Measurements from ENCODE around the gene LTBP1.
"Not testable (repeated sequence)": the region's sequence is repeated elsewhere in the genome, so short reads cannot be mapped to it uniquely, and the experiment has no call there.

Gene LTBP1

DNA sequence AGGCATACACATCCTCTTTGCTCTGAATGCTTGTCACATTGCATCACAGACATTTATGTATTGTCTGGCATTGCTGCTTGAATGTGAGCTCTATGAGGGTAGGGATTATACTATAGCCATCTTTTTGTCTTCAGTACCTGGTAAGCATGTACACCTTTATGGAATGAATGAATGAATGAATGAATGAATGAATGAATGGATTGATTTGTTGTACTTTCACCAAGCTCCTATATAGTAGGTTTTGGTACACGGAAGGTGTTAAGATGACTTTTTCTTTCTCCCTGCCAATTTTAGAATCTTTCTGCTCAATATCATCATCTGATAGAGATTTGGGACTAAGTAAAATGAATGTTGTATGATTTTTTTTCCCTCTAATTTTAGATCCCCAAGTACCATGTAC lies 13.5 kb downstream of the LTBP1 start:
- in situ Hi-C loops (cut with MboI; ENCODE audit: low sequenced_read_pairs, unreplicated experiment) = no loop called here
- TF ChIP-seq CTCF (IDR thresholded peaks at IDR 0.05; ENCODE audit: borderline replicate concordance, control extremely low read depth, extremely low read depth, insufficient read depth, missing control alignments) = no peak
- DNase-seq (ENCODE audit: low spot score) = no peak

DNA sequence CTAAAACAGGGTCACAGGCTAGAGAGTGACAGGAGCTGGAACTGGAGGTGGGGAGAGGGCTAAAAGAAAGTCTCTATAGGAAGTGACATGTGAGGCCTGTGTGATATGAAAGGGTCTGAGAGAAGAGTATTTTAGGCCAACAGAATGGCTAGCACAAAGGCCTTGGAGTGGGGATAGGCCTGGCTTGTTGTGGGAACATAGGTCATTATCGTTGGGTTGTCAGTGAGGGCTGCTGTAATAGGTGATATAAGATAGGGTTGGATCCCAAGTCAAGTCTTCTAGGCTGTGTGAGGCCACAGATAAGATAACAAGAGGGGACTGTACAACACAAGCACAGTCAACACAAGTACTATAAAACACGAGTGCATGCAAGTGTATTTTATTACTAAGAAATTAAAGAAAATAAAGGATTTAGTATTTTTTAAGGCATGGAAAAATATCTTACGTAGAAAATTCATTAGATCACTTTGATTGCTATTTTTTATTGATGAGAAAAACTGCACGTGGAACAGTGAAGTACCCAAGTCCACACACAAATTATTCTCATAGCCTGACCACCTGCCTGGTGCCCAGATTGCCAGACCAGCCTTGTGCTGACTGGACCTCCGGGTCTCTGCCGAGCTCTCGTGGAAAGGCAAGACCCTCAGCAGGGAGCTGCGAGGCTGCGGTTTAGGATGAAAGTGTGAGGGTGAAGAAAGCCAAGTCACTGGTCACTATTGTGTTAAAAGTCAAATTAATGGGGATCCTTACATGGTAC lies 14.1 kb downstream of the LTBP1 start:
- in situ Hi-C loops (cut with MboI; ENCODE audit: low sequenced_read_pairs, unreplicated experiment) = no loop called here
- no peak for DNase-seq (ENCODE audit: low spot score)
- TF ChIP-seq CTCF (IDR thresholded peaks at IDR 0.05; ENCODE audit: borderline replicate concordance, control extremely low read depth, extremely low read depth, insufficient read depth, missing control alignments) = no peak

DNA sequence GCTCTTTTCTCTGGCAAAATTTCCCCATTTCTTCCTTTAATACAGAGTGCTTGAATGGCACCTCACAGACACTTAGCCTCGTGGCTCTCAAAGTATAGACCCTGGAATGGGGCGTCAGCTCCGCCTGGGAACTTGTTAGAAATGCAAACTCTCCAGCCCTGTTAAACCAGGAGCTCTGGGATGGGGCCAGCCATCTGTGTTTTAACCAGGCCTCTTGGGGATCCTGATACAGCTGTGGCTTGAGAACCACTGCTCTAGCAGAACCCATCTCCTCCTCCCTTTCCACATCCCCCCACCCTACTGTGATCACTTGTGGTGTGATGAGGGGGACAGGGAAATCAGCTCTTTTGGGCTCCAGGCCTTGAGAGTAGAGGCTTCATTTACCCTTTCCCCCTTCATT lies 15.9 kb downstream of the LTBP1 start:
- DNase-seq (ENCODE audit: low spot score) = no peak
- in situ Hi-C loops (cut with MboI; ENCODE audit: low sequenced_read_pairs, unreplicated experiment) = no loop called here
- TF ChIP-seq CTCF (IDR thresholded peaks at IDR 0.05; ENCODE audit: borderline replicate concordance, control extremely low read depth, extremely low read depth, insufficient read depth, missing control alignments) = no peak

DNA sequence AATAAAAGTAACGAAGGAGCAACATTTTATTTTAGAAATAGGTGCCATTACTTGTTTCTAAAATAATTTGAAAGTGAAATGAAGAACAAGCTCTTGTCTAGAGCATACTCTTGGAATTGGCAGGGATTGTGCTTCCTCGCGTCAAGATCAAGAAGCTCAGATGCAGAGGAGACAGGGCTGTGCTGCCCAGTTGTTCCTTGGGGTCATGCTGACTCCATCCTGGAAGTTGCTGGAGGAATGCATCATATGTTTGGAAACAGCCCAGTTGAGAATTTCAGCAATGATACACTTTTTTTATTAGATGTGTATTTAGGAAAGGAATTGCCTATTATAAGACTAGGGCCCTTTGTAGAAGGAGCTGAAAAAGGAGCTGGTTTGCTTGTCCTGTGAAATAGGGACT lies 17.2 kb downstream of the LTBP1 start:
- no peak for DNase-seq (ENCODE audit: low spot score)
- in situ Hi-C loops (cut with MboI; ENCODE audit: low sequenced_read_pairs, unreplicated experiment) = no loop called here
- no peak for TF ChIP-seq CTCF (IDR thresholded peaks at IDR 0.05; ENCODE audit: borderline replicate concordance, control extremely low read depth, extremely low read depth, insufficient read depth, missing control alignments)

- DNase-seq (ENCODE audit: low spot score) = no peak
- in situ Hi-C loops (cut with MboI; ENCODE audit: low sequenced_read_pairs, unreplicated experiment) = no loop called here
- TF ChIP-seq CTCF (IDR thresholded peaks at IDR 0.05; ENCODE audit: borderline replicate concordance, control extremely low read depth, extremely low read depth, insufficient read depth, missing control alignments) = no peak
These were observed 18.9 kb downstream of the LTBP1 start for GRCh38 chr2:32965523-32966171.

- in situ Hi-C loops (cut with MboI; ENCODE audit: low sequenced_read_pairs, unreplicated experiment) = no loop called here
- TF ChIP-seq CTCF (IDR thresholded peaks at IDR 0.05; ENCODE audit: borderline replicate concordance, control extremely low read depth, extremely low read depth, insufficient read depth, missing control alignments) = no peak
- no peak for DNase-seq (ENCODE audit: low spot score)
These were observed 22.9 kb downstream of the LTBP1 start for GRCh38 chr2:32969444-32970162.

GRCh38 chr2:32973772-32974171 lies 27.0 kb downstream of the LTBP1 start:
- in situ Hi-C loops (cut with MboI; ENCODE audit: low sequenced_read_pairs, unreplicated experiment); DNase-seq (ENCODE audit: low spot score): not testable (repeated sequence)

Data from GM13976 (cell line).